Sigmoid colon (tissue), 4 donors: ENCODE results near the gene NCOA7.

Experiments
- POLR2A ChIP-seq, 2 donors: fragments of 450-650 bp; IDR thresholded peaks; one replicate each; pipeline ENCODE4 v1.6.1; 2016; ENCODE audit warnings: antibody characterized with exemption in 2 of 2, mild to moderate bottlenecking in 2 of 2, moderate library complexity in 2 of 2
- POLR2AphosphoS5 ChIP-seq, 4 donors: sonication (generic); formaldehyde crosslinking; IDR thresholded peaks; one replicate each; pipeline ENCODE4 v1.6.1; 2017; ENCODE audit warnings: antibody characterized with exemption in 4 of 4

GRCh38 chr6:125806813-125807212 lies 16.1 kb downstream of the NCOA7 start:
- TF ChIP-seq POLR2A (IDR thresholded peaks at IDR 0.05) = no peak
- TF ChIP-seq POLR2AphosphoS5 (IDR thresholded peaks at IDR 0.05) = no peak
